GM18499 (cell line): ENCODE results near the gene SGSM1.
"Not testable (repeated sequence)": the region's sequence is repeated elsewhere in the genome, so short reads cannot be mapped to it uniquely, and the experiment has no call there.

Experiments
- ATAC-seq: cut with Tn5 transposase; IDR thresholded peaks from one replicate; pipeline ENCODE4 v1.9.1; 2021; ENCODE audit warnings: moderate number of reproducible peaks; ENCODE audit not compliant: insufficient read depth, unreplicated experiment

The SGSM1 gene

DNA sequence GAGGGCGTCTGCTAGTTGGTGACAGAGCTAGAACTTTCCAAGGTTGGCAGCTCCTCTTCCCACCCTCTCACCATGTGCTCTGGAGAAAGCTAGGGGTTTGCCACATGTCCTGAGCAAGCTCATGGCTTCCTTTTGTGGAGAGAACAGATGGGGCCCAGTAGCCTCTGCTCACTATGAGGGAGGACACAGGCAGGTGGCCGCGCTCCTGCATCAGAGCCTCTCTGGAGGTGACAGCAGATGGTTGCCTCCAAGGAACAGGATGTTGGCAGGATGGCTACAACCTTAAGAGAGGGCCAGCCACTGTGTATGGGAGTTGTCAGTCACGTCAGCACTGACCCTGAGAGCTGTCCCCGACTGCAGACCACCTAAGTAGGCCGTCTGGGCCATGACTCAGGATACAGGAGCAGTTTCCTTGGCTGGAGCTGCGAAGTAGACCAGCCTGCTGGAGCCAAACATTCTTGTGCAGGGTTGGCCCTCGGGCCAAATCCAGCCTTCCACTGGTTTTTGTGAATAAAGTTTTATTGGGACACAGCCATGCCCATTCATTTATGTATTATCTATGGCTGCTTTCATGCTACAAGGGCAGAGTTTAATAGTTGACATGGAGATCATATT lies 28.0 kb downstream of the SGSM1 start:
- ATAC-seq = no peak

- no peak for ATAC-seq
These were observed 29.0 kb downstream of the SGSM1 start for GRCh38 chr22:24834845-24835570.

GRCh38 chr22:24836282-24836681 lies 30.3 kb downstream of the SGSM1 start:
- no peak for ATAC-seq

- ATAC-seq = not testable (repeated sequence)
These were observed 31.5 kb downstream of the SGSM1 start for GRCh38 chr22:24837517-24837916.

GRCh38 chr22:24841261-24841660 lies 35.2 kb downstream of the SGSM1 start:
- ATAC-seq = no peak

- ATAC-seq = no peak
These were observed 37.0 kb downstream of the SGSM1 start for GRCh38 chr22:24843048-24843447.

GRCh38 chr22:24845041-24845898 lies 39.3 kb downstream of the SGSM1 start:
- no peak for ATAC-seq

GRCh38 chr22:24847490-24847889 lies 41.5 kb downstream of the SGSM1 start:
- ATAC-seq = no peak

GRCh38 chr22:24848559-24849168 lies 42.7 kb downstream of the SGSM1 start:
- no peak for ATAC-seq

DNA sequence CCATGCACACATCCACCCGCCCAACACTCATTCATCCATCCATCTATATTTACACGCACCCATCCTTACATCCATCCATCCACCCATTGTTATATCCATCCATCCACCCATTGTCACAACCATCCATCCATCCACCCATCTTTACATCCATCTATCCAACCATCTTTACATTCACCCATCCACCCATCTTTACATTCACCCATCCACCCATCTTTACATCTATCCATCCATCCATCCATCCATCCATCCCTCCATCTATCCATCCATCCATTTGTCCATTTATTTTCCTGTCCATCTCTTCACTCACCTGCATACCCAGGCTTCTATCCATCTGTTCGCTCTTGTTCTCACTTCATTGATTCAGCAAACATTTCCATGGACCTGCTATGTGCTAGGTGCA lies 49.8 kb downstream of the SGSM1 start:
- ATAC-seq = no peak

GRCh38 chr22:24857576-24857975 lies 51.6 kb downstream of the SGSM1 start:
- ATAC-seq = no peak

GRCh38 chr22:24859587-24859986 lies 53.6 kb downstream of the SGSM1 start:
- ATAC-seq = no peak

GRCh38 chr22:24865508-24865907 lies 59.5 kb downstream of the SGSM1 start:
- no peak for ATAC-seq

DNA sequence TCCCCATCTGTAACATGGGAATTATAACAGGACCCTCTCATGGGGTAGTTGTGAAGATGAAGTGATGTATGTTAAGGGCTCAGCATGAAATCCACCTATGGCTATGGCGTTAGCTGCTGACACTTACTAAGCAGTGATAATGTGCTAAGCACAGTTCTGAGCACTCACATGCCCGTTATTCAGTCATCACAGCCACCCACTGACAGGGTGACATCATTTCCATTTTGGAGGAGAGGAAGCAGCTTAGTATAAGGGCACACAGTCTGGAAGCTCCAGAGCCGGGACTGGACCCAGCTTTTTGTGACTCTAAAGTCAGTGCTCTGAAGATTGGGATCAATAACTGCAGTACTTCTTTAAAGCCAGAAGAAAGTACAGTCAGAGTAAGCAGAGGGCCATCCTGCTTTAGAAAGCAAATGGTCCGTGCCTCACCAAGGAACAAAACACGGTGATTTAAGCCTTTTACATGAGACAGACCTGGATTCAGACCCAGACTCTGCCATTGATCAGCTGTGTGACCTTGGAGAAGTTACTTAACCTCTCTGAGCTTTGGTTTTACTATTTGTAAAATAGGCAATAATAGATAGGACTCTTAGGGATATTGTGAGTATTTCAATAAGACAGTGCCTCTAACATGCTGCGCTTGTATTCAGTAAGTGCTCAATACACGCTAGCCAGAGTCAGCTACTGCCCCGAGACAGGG lies 61.5 kb downstream of the SGSM1 start:
- no peak for ATAC-seq

GRCh38 chr22:24868979-24869378 lies 63.0 kb downstream of the SGSM1 start:
- ATAC-seq = no peak

DNA sequence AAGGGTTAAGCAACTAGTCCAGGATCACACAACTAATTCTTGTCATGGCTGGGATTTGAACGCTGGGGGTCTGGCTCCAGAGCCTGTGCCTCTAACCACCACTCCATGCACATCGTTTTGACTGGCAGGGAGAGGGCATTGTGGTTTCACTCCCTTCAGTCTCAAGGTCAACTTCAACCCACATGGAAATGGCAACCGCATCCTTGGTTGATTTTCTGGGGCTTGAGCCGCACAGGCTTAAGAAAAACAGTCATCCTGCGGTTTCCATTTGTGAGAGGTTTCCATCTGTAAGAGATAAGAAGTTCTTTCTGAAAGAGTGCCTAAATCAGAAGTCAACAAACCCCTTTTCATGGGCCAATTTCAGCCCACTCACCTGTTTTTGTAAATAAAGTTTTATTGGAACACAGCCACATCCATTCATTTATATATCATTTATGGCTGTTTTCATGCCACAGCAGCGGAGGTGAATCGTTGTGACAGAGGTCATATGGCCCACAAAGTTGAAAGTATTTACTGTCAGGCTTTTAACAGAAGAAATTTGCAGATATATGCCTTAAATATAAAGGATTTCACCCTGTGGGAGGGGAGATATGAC lies 65.7 kb downstream of the SGSM1 start:
- no peak for ATAC-seq

- no peak for ATAC-seq
These were observed 67.2 kb downstream of the SGSM1 start for GRCh38 chr22:24873226-24873625.

- no peak for ATAC-seq
These were observed 70.0 kb downstream of the SGSM1 start for GRCh38 chr22:24875862-24876506.

DNA sequence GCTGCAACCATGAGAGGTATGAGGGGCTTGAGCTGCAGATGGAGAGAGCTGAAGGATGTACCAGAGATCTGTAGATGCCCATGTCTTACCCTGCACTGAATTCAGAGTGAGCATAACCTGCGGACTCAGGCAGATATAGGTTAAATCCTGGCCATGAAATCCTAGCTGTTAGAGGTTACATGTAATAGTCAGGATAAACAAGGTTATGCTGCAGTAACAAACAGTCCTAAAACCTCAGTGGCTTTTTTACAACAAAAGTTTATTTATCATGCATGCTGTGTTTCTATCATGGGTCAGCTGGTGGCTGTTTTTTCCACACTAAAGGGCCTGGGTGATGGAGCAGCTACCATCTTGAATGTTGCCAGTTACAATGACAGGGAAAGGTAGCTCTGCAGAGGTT lies 70.7 kb downstream of the SGSM1 start:
- ATAC-seq = no peak
